Stimulated activated CD4-positive, alpha-beta T cell treated with anti-CD3 and anti-CD28 coated beads, TNF-alpha, amount 100 ng/mL, for 1 hour (primary cell): ENCODE data around the gene CATSPERB.
A peak's percentile ranks its signal among the peaks of the same experiment; 100 is the strongest.
"Not testable (repeated sequence)": the region's sequence is repeated elsewhere in the genome, so short reads cannot be mapped to it uniquely, and the experiment has no call there.

ENCODE experiments used
- DNase-seq, 3 donors: peaks; one replicate each; pipeline ENCODE4 v3.0.0-alpha.2; 2020; ENCODE audit warnings: low read depth in 3 of 3, low spot score in 1 of 3

Gene CATSPERB

DNA sequence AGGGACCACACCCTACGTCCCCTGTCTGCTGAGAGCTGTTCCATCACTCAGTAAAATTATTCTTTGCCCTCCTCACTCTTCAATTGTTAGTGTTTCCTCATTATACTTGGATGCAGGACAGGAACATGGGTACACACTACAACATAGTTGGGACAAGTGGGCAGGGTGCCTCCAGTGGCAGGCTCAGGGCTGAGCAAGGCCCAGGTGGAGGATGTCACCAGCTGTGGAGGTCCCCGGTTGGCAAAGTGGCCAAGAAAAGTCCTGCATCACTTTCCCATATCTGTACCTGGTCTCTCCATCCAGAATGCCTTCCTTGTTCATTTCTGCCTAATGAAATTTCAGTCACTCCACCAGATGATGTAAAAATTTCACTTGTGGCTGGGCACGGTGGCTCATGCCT is 149.1 kb downstream of the CATSPERB start:
- no peak for DNase-seq

DNA sequence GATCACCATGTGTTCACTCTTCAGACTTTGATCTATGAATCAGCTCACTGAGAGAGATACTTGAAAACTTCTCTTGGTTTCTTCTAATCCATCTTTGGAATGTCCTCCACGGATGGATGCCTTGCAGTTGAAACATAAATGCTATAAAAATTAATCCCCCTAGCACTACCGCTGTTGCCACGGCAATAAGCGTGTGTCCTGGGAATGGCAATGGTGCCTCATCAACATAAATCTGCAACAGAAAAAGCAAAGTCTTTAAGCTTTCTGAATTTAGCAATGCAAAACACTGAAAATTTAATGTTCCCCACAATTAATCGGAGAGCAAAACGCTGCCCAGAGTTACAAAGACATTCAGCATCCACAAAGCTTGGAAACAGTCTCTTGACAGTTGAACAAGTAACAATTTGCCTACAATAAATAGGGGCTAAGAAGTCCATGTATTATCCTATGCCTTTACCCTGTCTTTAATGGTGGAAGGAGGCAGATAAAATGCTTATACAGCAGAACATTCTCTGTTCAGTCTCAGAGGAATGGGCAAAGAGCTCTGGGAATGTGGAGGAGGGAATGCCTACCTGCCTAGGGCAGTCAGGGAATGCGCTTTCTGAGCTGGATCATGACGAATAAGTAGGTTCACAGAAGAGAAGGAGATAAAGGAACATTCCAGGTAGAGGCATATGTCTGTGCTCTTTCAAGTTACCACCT is 150.9 kb downstream of the CATSPERB start:
- no peak for DNase-seq

DNA sequence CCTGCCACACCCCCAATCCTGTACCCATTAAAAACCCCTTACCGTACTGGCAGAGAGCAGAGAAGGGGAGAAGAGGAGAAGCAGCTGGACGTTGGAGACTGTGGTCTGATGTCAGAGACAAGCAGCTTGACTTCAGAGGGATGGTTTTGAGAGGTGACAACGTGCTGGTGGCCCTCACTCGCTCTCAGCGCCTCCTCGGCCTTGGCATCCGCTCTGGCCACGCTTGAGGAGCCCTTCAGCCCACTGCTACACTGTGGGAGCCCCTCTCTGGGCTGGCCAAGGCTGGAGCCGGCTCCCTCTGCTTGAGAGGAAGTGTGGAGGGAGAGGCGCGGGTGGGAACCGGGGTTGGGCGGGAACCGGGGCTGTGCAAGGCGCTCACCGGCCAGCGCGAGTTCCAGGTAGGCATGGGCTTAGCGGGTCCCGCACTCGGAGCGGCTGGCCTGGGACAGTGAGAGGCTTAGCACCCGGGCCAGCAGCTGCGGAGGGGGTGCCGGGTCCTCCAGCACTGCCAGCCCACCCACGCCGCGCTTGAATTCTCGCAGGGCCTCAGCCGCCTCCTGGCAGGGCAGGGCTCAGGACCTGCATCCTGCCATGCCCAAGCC is 154.2 kb downstream of the CATSPERB start:
- no peak for DNase-seq

DNA sequence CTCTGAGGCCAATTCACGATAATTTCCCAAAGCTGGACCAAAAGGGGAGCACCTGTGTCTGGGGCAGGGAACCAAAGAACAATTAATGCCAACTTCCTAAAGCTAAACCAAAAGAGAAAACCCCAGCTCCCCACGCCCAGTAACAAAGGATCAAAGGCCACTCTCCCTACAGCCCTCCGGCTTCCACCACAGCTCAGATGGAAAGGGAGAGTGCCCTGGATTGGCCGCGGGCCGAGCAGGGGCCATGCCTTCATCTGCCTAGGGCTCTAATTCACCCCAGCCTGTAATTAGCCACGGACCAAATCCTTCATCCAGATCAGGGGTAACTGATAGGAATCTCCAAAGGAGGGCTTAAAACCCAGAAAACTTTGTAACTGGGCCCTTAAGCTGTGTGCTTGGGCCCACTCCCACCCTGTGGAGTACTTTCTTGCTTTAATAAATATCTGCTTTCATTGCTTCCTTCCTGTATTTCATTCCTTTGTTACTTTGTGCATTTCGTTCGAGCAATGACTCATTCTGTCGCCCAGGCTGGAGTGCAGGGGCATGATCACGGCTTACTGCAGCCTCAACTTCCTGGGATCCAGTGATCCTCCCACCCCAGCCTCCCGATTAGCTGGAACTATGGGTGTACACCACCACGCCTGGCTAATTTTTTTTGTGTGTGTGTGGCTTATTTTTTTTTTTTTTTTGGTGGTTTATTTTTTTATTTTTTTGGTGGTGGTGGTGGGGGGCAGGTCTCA is 156.2 kb downstream of the CATSPERB start:
- no peak for DNase-seq

DNA sequence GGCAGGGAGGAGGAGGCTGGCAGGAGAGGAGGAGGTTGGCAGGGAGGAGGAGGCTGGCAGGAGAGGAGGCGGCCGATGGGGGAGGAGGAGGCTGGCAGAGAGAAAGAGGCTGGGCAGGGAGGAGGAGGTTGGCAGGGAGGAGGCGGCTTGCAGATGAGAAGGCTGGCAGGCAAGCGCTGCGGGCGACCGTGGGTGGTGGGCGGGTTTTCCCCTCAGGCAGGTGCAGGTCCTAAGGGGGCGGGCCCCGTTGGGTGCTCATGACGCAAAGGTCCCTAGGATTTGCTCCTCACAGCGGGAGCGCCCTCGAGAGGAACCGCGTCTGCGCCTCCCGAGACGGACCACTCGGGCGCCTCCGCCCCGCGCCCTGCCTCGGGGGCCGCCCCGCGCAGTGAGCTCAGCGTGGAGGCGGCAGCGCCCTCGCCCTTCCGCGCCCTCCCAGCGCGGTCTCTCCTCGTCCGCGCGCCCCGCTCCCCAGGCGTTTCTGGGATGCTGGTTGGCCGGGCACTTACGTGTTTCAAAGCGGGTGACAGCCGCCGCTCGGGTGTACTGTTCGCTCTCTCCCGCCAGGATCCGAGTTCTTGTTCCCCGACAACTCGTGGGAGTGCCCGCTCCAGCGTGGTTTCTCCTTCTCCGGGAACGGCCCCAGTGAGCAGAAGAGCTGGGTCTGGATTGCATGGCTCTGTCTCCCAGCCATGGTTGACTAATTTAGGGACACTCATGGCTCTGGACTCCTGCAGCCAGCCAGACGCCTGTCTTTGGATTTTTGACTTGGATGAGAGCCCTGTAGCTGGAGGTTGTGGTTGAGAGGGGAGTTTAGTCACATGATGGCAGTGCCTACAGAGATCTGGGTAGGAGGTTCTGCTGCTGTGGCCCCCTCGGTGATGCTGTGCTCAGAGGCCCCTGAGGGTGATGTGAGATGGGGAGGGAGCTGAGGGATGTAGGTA is 157.7 kb downstream of the CATSPERB start:
- peak; percentile 18 to 82 (median 40) for DNase-seq

DNA sequence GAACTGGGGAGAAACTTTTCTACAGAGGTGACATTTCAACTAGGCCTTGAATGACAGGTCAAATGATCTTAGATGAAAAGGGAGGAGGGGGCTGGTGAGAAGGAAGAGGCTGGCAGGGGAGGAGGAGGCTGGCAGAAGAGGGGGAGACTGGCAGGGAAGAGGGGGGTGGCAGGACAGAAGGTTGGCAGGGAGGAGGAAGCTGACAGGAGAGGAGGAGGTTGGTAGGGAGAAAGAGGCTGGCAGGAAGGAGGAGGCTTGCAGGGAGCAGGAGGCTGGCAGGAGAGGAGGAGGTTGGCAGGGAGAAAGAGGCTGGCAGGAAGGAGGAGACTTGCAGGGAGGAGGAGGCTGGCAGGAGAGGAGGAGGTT is 158.4 kb downstream of the CATSPERB start:
- DNase-seq: no peak

DNA sequence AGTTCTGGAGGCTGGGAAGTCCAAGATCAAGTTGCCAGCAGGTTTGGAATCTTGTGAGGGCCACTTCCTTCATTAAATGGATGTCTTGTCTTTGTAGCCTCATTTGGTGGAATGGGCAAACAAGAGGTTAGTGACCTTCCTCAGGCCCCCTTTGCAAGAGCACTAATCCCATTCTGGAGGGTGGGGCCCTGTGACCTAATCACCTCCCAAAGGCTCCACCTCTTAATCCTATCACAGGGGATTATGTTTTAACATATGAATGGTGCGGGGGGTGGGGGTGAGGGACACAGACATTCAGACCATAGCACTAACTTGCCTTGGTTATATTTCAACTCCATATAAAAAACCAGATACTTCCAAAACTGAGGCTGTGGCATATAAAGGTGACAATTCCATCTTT is 161.9 kb downstream of the CATSPERB start:
- DNase-seq: no peak

DNA sequence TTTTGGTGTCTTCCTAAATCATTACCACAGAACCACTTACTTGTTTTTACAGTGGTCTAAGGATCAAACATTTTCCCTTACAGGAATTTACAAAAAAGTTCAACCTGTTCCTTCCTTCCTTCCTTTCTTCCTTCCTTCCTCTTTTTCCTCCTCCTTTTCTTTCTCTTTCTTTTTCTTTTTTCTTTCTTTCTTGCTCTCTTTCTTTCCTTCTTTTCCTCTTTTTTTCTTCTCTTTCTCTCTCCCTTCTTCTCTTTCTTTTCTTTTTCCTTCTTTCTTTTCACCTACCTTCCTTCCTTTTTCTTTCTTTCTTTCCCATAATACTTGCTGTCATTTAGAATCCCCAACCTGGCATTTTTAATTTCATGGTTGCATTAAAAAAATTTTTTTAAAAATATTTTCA is 162.6 kb downstream of the CATSPERB start:
- no peak for DNase-seq

DNA sequence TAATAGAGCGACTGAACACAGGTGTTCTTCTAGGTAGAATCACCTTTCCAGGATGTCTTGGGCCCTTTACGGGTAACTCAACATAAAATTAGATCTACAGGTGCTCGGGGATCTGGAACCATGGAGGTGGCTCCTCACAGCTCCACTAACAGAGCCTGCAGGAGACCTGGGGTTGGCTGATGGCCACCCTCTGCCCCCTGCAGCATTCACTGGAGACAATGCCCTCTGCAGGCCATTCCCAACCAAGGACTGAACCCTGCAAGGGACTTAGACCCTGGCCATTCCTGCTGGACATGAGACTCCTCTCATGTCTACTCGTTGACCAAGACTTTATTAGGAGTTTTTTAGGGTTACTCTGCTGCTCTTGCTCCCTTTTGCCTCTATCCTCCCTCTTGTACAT is 163.3 kb downstream of the CATSPERB start:
- no peak for DNase-seq

DNA sequence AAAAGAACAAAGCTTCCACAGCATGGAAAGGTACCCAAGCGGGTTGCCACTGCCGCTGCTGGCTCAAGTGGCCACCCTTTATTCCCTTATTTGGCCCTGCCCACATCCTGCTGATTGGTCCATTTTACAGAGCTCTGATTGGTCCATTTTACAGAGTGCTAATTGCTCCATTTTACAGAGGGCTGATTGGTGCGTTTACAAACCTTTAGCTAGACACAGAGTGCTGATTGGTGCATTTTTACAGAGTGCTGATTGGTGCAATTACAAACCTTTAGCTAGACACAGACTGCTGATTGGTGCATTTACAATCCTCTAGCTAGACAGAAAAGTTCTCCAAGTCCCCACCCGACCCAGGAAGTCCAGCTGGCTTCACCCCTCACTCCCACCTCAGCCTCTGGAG is 164.1 kb downstream of the CATSPERB start:
- not testable (repeated sequence) for DNase-seq

DNA sequence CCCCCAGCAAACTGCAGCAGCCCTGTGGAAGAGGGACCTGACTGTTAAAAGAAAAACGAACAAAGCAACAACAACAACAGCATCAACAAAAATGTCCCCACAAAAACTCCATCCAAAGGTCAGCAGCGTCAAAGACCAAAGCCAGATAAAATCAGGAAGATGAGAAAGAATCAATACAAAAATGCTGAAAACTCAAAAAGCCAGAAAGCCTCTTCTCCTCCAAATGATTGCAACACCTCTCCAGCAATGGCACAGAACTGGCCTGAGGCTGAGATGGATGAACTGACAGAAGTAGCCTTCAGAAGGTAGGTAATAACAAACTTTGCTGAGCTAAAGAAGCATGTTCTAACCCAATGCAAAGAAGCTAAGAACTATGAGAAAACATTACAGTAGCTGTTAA is 176.4 kb downstream of the CATSPERB start:
- no peak for DNase-seq

DNA sequence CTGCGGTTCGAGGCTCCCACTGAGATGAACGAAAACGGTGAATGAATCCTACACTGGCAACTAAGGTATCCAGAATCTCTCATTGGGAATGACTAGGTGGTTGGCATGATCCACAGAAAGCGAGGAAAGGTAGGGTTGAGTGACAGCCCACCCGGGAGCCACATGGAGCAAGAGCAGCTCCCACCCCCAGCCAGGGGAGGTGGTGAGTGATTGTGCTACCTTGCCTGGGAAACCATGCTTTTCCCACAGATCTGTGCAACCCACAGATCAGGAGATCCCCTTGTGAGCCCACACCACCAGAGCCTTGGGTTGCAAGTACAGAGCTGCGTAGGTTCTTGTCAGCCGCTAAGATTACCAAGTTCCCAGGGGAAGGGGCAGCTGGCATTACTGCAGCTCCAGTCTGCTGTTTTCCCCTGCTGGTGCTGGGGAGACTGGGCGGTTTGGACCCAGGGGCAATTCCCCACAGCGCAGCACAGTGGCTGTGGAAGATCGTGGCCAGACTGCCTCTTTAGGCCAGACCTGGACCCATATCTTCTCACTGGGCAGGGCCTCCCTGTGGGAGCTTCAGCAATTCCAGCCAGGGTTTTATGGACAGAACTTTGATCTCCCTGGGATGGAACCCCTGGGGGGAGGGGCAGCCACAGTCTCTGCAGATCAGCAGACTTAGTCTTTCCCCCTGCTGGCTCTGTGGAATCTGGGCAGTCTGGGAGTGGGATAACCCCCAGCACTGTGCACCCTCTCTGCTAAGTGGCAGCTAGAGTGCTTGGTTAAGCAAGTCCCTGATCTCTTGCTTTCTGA is 177.2 kb downstream of the CATSPERB start:
- DNase-seq: no peak

DNA sequence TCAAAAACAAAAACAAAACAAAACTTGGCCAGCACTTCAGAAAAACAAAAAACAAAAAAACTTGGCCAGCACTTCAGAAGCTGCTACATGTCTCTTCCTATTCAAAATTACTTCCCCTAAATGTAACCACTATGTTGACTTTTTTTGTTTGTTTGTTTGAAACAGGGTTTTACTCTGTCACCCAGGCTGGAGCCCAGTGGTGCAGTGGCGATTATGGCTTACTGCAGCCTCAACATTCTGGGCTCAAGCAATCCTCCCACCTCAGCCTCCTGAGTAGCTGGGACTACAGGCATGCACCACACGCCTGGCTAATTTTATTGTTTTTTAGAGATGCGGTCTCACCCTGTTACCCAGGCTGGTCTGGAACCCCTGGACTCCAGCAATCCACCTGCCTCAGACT is 183.8 kb downstream of the CATSPERB start:
- no peak for DNase-seq

DNA sequence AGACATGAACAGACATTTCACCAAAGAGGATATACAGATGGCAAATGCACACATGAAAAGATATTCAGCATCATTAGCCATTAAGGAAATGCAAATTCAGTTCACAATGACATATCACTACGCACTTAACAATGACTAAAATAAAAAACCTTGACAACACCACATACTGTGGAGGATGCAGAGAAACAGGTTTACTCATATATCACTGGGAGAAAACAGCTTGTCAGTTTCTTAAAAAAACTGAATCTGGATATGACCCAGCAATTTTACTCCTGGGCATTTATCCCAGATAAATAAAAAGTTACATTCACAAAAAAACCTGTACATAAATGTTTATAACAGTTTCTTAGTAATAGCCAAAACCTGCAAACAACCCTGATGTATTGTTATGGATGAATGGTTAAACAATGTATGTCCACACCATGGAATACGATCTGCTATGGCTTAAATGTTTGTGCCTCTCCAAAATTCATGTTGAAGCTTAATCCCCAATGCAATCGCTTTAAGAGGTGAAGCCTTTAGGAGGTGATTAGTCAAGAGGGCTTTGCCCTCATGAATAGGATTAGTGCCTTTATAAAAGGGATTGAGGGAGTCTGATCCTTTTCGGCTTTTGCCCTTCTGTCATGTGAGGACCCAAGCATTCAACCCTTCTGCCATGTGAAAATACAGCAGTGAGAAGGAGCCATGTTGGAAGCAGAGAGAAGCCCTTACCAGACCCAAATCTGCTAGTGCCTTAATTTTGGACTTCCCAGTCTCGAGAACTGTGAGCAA is 185.8 kb downstream of the CATSPERB start:
- DNase-seq: no peak

DNA sequence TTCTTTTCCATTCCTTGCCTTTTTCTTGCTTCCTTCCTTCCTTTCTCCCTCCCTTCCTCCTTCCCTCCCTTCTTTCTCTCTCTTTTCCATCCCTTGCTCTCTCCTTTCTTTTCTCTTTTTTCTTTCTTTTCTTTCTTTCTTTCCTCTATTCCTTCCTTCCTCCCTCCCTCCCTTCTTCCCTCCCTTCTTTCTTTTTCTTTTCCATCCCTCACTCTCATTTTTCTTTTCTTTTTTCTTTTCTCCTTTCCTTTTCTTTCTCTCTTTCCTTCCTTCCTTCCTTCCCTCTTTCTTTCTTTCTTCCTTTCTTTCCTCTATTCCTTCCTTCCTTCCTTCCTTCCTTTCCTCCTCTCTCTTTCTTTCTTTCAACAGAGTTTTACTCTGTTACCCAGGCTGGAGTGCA is 186.7 kb downstream of the CATSPERB start:
- DNase-seq: no peak

DNA sequence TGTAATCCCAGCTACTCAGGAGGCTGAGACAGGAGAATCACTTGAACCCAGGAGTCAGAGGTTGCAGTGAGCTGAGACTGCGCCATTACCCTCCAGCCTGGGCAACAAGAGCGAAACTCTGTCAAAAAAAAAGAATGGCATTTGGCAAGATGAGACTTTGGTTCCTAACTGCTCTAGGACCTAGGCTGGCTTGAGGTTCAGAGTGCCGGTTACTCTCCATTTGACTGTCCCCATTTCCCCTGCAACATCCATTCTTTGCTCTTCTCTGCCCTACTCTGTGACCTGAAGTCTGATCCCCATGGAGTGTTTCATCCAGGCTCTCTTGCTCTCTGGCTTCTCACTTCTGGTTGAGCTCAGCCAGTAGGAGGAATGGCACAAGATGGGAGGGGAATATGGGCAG is 195.6 kb downstream of the CATSPERB start:
- DNase-seq: no peak

DNA sequence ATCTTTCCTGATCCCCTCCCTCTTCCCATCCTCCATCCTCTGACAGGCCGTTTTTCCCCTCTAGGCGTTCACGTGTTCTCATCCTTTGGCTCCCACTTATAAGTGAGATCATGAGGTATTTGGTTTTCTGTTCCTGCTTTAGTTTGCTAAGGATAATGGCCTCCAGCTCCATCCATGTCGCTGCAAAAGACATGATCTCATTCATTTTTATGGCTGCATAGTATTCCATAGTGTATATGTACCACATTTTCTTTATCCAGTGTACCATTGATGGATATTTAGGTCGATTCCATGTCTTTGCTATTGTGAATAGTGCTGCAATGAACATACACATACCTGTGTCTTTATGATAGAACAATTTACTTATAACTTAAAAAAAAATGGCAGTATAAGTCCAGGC is 197.8 kb downstream of the CATSPERB start:
- not testable (repeated sequence) for DNase-seq

DNA sequence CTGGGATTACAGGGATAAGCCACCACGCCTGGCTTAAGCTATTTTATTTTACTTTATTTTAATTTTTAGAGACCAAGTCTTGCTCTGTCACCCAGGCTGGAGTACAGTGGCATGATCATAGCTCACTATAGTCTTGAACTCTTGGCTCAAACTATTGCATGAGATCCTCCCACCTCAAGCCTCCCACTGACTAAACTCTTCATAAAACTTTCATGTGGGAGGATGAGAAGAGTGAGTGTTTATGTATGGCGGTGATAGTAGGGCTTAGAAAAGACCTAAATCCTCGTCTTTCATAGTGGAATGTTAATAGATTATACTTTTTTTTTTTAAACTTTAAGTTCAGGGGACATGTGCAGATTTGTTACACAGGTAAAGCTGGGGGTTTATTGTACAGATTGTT is 198.3 kb downstream of the CATSPERB start:
- no peak for DNase-seq
